Kidney (tissue), 14 donors: ENCODE results near the gene TGM6. TPM values are rescaled to one million over a fixed set of nuclear protein-coding genes. Genes with fewer than 3 reads are reported as not detected.

Source experiments
- DNase-seq, 5 donors: peaks; one replicate each; pipeline ENCODE4 v3.0.0-alpha.2; 2013 to 2020
- FAIRE-seq: peaks from 2 replicates; lab custom pipeline; 2012; peaks lifted over from hg19 to GRCh38; lab: Jason Lieb, UNC
- H3K27ac ChIP-seq, 2 donors: one replicate each; pipeline ENCODE4 v1.7.0; 2013; ENCODE audit warnings: low read depth in 2 of 2, low read length in 2 of 2, inconsistent platforms in 1 of 2
- H3K27me3 ChIP-seq: one replicate; pipeline ENCODE4 v1.7.1; 2013; ENCODE audit warnings: low read length, inconsistent platforms; ENCODE audit not compliant: control insufficient read depth, insufficient read depth
- H3K36me3 ChIP-seq, 3 donors: one replicate each; pipeline versions ENCODE4 v1.7.0 to v1.7.1; 2013; ENCODE audit warnings: low read length in 3 of 3, control low read depth in 1 of 3, inconsistent platforms in 1 of 3; ENCODE audit not compliant: insufficient read depth in 3 of 3, control insufficient read depth in 2 of 3
- H3K4me1 ChIP-seq, 3 donors: one replicate each; pipeline versions ENCODE4 v1.7.0 to v1.7.1; 2013; ENCODE audit warnings: low read length in 3 of 3, inconsistent platforms in 1 of 3, low read depth in 1 of 3; ENCODE audit not compliant: control insufficient read depth in 2 of 3, insufficient read depth in 2 of 3
- H3K4me3 ChIP-seq, 3 donors: one replicate each; pipeline versions ENCODE4 v1.7.0 to v1.8.1; 2013; ENCODE audit warnings: low read length in 3 of 3, control low read depth in 1 of 3, inconsistent platforms in 1 of 3
- H3K9ac ChIP-seq, 3 donors: one replicate each; pipeline versions ENCODE4 v1.7.0 to v1.7.1; 2013; ENCODE audit warnings: low read length in 3 of 3, control low read depth in 1 of 3, inconsistent platforms in 1 of 3
- H3K9me3 ChIP-seq, 3 donors: one replicate each; pipeline versions ENCODE4 v1.7.0 to v1.7.1; 2013; ENCODE audit warnings: low read length in 3 of 3, control low read depth in 1 of 3, inconsistent platforms in 1 of 3; ENCODE audit not compliant: control insufficient read depth in 2 of 3, insufficient read depth in 1 of 3
- CTCF ChIP-seq: IDR thresholded peaks from 3 replicates; pipeline ENCODE4 v1.5.1; 2012; ENCODE audit warnings: mild to moderate bottlenecking, moderate library complexity, borderline replicate concordance; ENCODE audit not compliant: insufficient read depth; ENCODE audit errors: extremely low read depth
- intact Hi-C: fragments of 100-400 bp; cut with DNase I; formaldehyde crosslinking; loops from one replicate; pipeline ENCODE4 v1.11.1; 2022
- polyA plus RNA-seq: library from polyadenylated mRNA; stranded (reverse); fragments of 350-450 nt; fragmentation: Illumina TruSeq; extraction: RNeasy Lipid Tissue Mini Kit (QIAGEN cat#74804); gene quantifications from one replicate; pipeline ENCODE4 v1.2.3, GENCODE V29; 2014; ENCODE audit warnings: low read depth, low replicate concordance; ENCODE audit not compliant: insufficient read depth
- total RNA-seq: library from RNA; stranded (reverse); fragmentation: NEBNext Ultra II Directional; extraction: Animal tissue kit (Norgen Biotek cat#: 25700); gene quantifications from one replicate; pipeline ENCODE4 v1.2.1, GENCODE V29; 2021
- donor health status: control.
- donor health status: control.
- donor health status: control.
- donor health status: control.
- donor health status: control.
- donor health status: DM: yes; HTN: yes; CAD: no.
- donor health status: Normal renal cell carcinoma (clear cell type).

The TGM6 gene
- total and polyA plus RNA-seq, 2 donors from 2014 or later = not detected

- DNase-seq = no peak
- Histone ChIP-seq H3K27me3 (no peaks in the 10 kb centered on the region), H3K9me3 (peaks cover 0 to 2% (median 0%) of the 10 kb centered on the region in 3 donors), H3K36me3 (no peaks in the 10 kb centered on the region), H3K4me1 (no peaks in the 10 kb centered on the region), H3K9ac (no peak overlapping the region), H3K4me3 (no peak overlapping the region), H3K27ac (no peak overlapping the region)
- no peak for FAIRE-seq
- intact Hi-C loops = no loop called here
- TF ChIP-seq CTCF = no peak
Observed at GRCh38 chr20:2357114-2357513, 23.6 kb upstream of the TGM6 start.

GRCh38 chr20:2358006-2358405, 22.7 kb upstream of the TGM6 start:
- Histone ChIP-seq H3K9ac (no peak overlapping the region), H3K9me3 (peaks cover 0 to 5% (median 0%) of the 10 kb centered on the region in 3 donors), H3K36me3 (no peaks in the 10 kb centered on the region), H3K27ac (no peak overlapping the region), H3K4me1 (no peaks in the 10 kb centered on the region), H3K4me3 (no peak overlapping the region), H3K27me3 (no peaks in the 10 kb centered on the region)
- no peak for TF ChIP-seq CTCF
- no peak for FAIRE-seq
- no peak for DNase-seq
- intact Hi-C loops = no loop called here

GRCh38 chr20:2361035-2361593, 19.6 kb upstream of the TGM6 start:
- H3K27ac ChIP-seq = no peak overlapping the region
- FAIRE-seq (no peak), DNase-seq (no peak)
- no peak overlapping the region for H3K9ac ChIP-seq
- no peak overlapping the region for H3K4me3 ChIP-seq
- no peaks in the 10 kb centered on the region for H3K27me3 ChIP-seq
- no peaks in the 10 kb centered on the region for H3K4me1 ChIP-seq
- no peaks in the 10 kb centered on the region for H3K36me3 ChIP-seq
- peaks cover 0 to 5% (median 0%) of the 10 kb centered on the region in 3 donors for H3K9me3 ChIP-seq
- intact Hi-C loops = no loop called here
- TF ChIP-seq CTCF = no peak

GRCh38 chr20:2363187-2363586, 17.5 kb upstream of the TGM6 start:
- Histone ChIP-seq H3K36me3 (no peaks in the 10 kb centered on the region), H3K27me3 (no peaks in the 10 kb centered on the region), H3K9ac (no peak overlapping the region), H3K27ac (no peak overlapping the region), H3K4me3 (no peak overlapping the region), H3K4me1 (no peaks in the 10 kb centered on the region), H3K9me3 (peaks cover 0 to 5% (median 0%) of the 10 kb centered on the region in 3 donors)
- no peak for DNase-seq
- intact Hi-C loops = no loop called here
- no peak for TF ChIP-seq CTCF
- FAIRE-seq = no peak
